Stimulated activated memory B cell treated with anti-CD40 and anti-IgM and Interleukin-4, amounts not matched to agents 10 μg/mL and 1 μg/mL and 100 μg/mL, for 72 hours (primary cell): ENCODE results near the gene FMO5.

ENCODE experiments used
- ATAC-seq: fragments of 150-1000 bp; cut with Tn5 transposase; 2 replicates; pipeline ENCODE4 v1.10.0; 2021
- H3K27ac Mint-ChIP-seq: one replicate; pipeline ENCODE4 v1.8.0; 2022; ENCODE audit warnings: mild to moderate bottlenecking, mixed read lengths
- H3K27me3 Mint-ChIP-seq: one replicate; pipeline ENCODE4 v1.8.0; 2022; ENCODE audit warnings: mixed read lengths
- H3K36me3 Mint-ChIP-seq: one replicate; pipeline ENCODE4 v1.8.0; 2022; ENCODE audit warnings: mixed read lengths
- H3K4me1 Mint-ChIP-seq: one replicate; pipeline ENCODE4 v1.8.0; 2022; ENCODE audit warnings: mixed read lengths
- H3K4me3 Mint-ChIP-seq: one replicate; pipeline ENCODE4 v1.8.0; 2022; ENCODE audit warnings: mild to moderate bottlenecking, moderate library complexity, mixed read lengths
- H3K9me3 Mint-ChIP-seq: one replicate; pipeline ENCODE4 v1.8.0; 2022; ENCODE audit warnings: mixed read lengths

Gene FMO5

GRCh38 chr1:147225193-147225730 is at the start of gene FMO5:
Gene FMO5, minus strand, starts transcription at chr1:147225339. Its CDS starts 310 bp downstream, at chr1:147225029.
- ATAC-seq: peak; percentile 92
- H3K4me3 Mint-ChIP-seq: peak within 1 kb of the TSS; percentile 93
- H3K9me3 Mint-ChIP-seq: no peaks in the 10 kb centered on the region
- peaks cover 18% of the 10 kb centered on the region for H3K4me1 Mint-ChIP-seq
- no peaks in the 10 kb centered on the region for H3K27me3 Mint-ChIP-seq
- H3K27ac Mint-ChIP-seq: peak within 1 kb of the TSS; percentile 99
- H3K36me3 Mint-ChIP-seq: peaks cover 2% of the 10 kb centered on the region

GRCh38 chr1:147273409-147274336 is 48.5 kb upstream of the FMO5 start:
- Mint-ChIP-seq H3K4me1 (no peaks in the 10 kb centered on the region), H3K36me3 (peaks cover 28% of the 10 kb centered on the region), H3K4me3 (no peak overlapping the region), H3K27me3 (no peaks in the 10 kb centered on the region), H3K27ac (no peak overlapping the region), H3K9me3 (no peaks in the 10 kb centered on the region)
- ATAC-seq: no peak

- Mint-ChIP-seq H3K4me1 (no peaks in the 10 kb centered on the region), H3K27ac (no peak overlapping the region), H3K4me3 (no peak overlapping the region), H3K9me3 (no peaks in the 10 kb centered on the region), H3K27me3 (no peaks in the 10 kb centered on the region), H3K36me3 (peaks cover 44% of the 10 kb centered on the region)
- ATAC-seq: no peak
Observed at GRCh38 chr1:147272042-147272441, 46.9 kb upstream of the FMO5 start.

- ATAC-seq: no peak
- H3K9me3 Mint-ChIP-seq: no peaks in the 10 kb centered on the region
- H3K4me3 Mint-ChIP-seq: no peak overlapping the region
- H3K27me3 Mint-ChIP-seq: no peaks in the 10 kb centered on the region
- H3K36me3 Mint-ChIP-seq: peaks cover 56% of the 10 kb centered on the region
- H3K4me1 Mint-ChIP-seq: no peaks in the 10 kb centered on the region
- H3K27ac Mint-ChIP-seq: no peak overlapping the region
Observed at GRCh38 chr1:147270721-147271120, 45.6 kb upstream of the FMO5 start.

GRCh38 chr1:147267711-147268110 is 42.6 kb upstream of the FMO5 start:
- Mint-ChIP-seq H3K4me3 (no peak overlapping the region), H3K27me3 (no peaks in the 10 kb centered on the region), H3K4me1 (no peaks in the 10 kb centered on the region), H3K9me3 (no peaks in the 10 kb centered on the region), H3K36me3 (peaks cover 67% of the 10 kb centered on the region), H3K27ac (no peak overlapping the region)
- ATAC-seq: no peak

GRCh38 chr1:147266381-147266780 is 41.2 kb upstream of the FMO5 start:
- Mint-ChIP-seq H3K4me3 (no peak overlapping the region), H3K9me3 (no peaks in the 10 kb centered on the region), H3K27ac (no peak overlapping the region), H3K36me3 (peaks cover 69% of the 10 kb centered on the region), H3K4me1 (no peaks in the 10 kb centered on the region), H3K27me3 (no peaks in the 10 kb centered on the region)
- no peak for ATAC-seq

GRCh38 chr1:147264158-147264768 is 39.1 kb upstream of the FMO5 start:
- H3K9me3 Mint-ChIP-seq: no peaks in the 10 kb centered on the region
- H3K36me3 Mint-ChIP-seq: peaks cover 67% of the 10 kb centered on the region
- no peaks in the 10 kb centered on the region for H3K27me3 Mint-ChIP-seq
- ATAC-seq: no peak
- no peaks in the 10 kb centered on the region for H3K4me1 Mint-ChIP-seq
- no peak overlapping the region for H3K4me3 Mint-ChIP-seq
- no peak overlapping the region for H3K27ac Mint-ChIP-seq

- ATAC-seq: no peak
- no peaks in the 10 kb centered on the region for H3K9me3 Mint-ChIP-seq
- H3K4me3 Mint-ChIP-seq: no peak overlapping the region
- no peaks in the 10 kb centered on the region for H3K4me1 Mint-ChIP-seq
- H3K27ac Mint-ChIP-seq: no peak overlapping the region
- no peaks in the 10 kb centered on the region for H3K27me3 Mint-ChIP-seq
- peaks cover 54% of the 10 kb centered on the region for H3K36me3 Mint-ChIP-seq
Observed at GRCh38 chr1:147260956-147261355, 35.8 kb upstream of the FMO5 start.

GRCh38 chr1:147252540-147252939 is 27.4 kb upstream of the FMO5 start:
- Mint-ChIP-seq H3K4me3 (no peak overlapping the region), H3K9me3 (peaks cover 2% of the 10 kb centered on the region), H3K4me1 (peaks cover 45% of the 10 kb centered on the region), H3K36me3 (peaks cover 26% of the 10 kb centered on the region), H3K27ac (no peak overlapping the region), H3K27me3 (no peaks in the 10 kb centered on the region)
- no peak for ATAC-seq

- Mint-ChIP-seq H3K27me3 (no peaks in the 10 kb centered on the region), H3K4me1 (peaks cover 73% of the 10 kb centered on the region), H3K4me3 (no peak overlapping the region), H3K27ac (peak overlapping the region; percentile 11), H3K36me3 (peaks cover 12% of the 10 kb centered on the region), H3K9me3 (peaks cover 2% of the 10 kb centered on the region)
- ATAC-seq: no peak
Observed at GRCh38 chr1:147247656-147248238, 22.6 kb upstream of the FMO5 start.

- no peak for ATAC-seq
- Mint-ChIP-seq H3K27me3 (no peaks in the 10 kb centered on the region), H3K27ac (peak overlapping the region; percentile 11), H3K4me1 (peaks cover 69% of the 10 kb centered on the region), H3K4me3 (no peak overlapping the region), H3K36me3 (peaks cover 12% of the 10 kb centered on the region), H3K9me3 (peaks cover 2% of the 10 kb centered on the region)
Observed at GRCh38 chr1:147246910-147247655, 21.9 kb upstream of the FMO5 start.

GRCh38 chr1:147246044-147246690 is 21.0 kb upstream of the FMO5 start:
- no peaks in the 10 kb centered on the region for H3K27me3 Mint-ChIP-seq
- no peak overlapping the region for H3K27ac Mint-ChIP-seq
- no peak overlapping the region for H3K4me3 Mint-ChIP-seq
- H3K9me3 Mint-ChIP-seq: peaks cover 2% of the 10 kb centered on the region
- peaks cover 69% of the 10 kb centered on the region for H3K4me1 Mint-ChIP-seq
- H3K36me3 Mint-ChIP-seq: peaks cover 12% of the 10 kb centered on the region
- ATAC-seq: no peak

- H3K9me3 Mint-ChIP-seq: peaks cover 2% of the 10 kb centered on the region
Observed at GRCh38 chr1:147245586-147246021, 20.5 kb upstream of the FMO5 start.

GRCh38 chr1:147245129-147245528 is 20.0 kb upstream of the FMO5 start:
- ATAC-seq: no peak
- Mint-ChIP-seq H3K36me3 (peaks cover 12% of the 10 kb centered on the region), H3K4me3 (no peak overlapping the region), H3K4me1 (peaks cover 59% of the 10 kb centered on the region), H3K27ac (no peak overlapping the region), H3K27me3 (no peaks in the 10 kb centered on the region), H3K9me3 (peaks cover 2% of the 10 kb centered on the region)

More at GRCh38 chr1:147245586-147246021, 20.5 kb upstream of the FMO5 start:
- H3K4me3 Mint-ChIP-seq: no peak overlapping the region
- H3K4me1 Mint-ChIP-seq: peaks cover 64% of the 10 kb centered on the region
- no peak overlapping the region for H3K27ac Mint-ChIP-seq
- no peaks in the 10 kb centered on the region for H3K27me3 Mint-ChIP-seq
- peaks cover 12% of the 10 kb centered on the region for H3K36me3 Mint-ChIP-seq
- ATAC-seq: no peak
